NCI-H187 (cell line): ENCODE measurements around the gene RNPEP.
A peak's percentile ranks its signal among the peaks of the same experiment; 100 is the strongest.
"Not testable (repeated sequence)": the region's sequence is repeated elsewhere in the genome, so short reads cannot be mapped to it uniquely, and the experiment has no call there.

Source experiments
- DNase-seq, 2 experiments: peaks; one replicate each; lab custom pipeline; 2025; lab: John Stamatoyannopoulos, UW

Gene RNPEP

DNA sequence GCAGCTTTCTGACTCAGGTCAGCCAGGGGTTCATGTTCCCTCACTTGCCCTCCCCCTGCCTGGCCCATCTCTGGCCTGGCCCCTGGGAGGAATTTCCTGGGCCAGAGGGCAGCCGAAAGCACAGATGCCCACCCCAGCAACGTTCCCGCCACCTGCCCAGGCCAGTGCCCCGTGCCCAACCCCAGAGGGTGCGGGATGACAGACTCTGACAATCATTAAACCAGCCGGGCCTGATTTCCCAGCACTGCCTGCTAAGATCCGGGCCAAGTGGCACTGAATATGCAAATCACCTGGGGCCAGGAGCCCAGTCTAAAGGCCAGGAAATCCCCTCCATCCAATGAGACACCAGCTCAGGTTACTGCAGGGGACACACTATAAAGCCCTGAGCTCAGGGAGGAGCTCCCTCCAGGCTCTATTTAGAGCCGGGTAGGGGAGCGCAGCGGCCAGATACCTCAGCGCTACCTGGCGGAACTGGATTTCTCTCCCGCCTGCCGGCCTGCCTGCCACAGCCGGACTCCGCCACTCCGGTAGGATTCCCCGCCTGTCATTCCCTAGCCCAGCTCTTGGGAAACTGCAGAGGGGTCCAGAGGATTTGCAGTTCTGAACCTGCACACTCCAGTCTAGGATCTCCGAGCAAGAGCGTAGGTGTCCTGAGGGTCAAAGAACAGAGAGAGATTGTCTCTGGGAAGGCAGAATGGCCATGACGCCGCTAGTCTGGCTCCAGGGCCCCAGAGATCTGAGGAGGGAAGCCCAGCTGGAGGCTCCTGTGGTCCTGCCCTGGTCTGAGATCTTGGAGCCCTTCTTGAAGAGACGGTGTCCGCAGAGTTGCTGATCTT is 27.9 kb downstream of the RNPEP start, which contains the start of gene ELF3:
Gene ELF3, plus strand, starts transcription at position 408 of the 836 bp plus-strand sequence. CDS start 550 bp downstream, outside the sequence.
- peak; percentile 97 to 98 for DNase-seq

DNA sequence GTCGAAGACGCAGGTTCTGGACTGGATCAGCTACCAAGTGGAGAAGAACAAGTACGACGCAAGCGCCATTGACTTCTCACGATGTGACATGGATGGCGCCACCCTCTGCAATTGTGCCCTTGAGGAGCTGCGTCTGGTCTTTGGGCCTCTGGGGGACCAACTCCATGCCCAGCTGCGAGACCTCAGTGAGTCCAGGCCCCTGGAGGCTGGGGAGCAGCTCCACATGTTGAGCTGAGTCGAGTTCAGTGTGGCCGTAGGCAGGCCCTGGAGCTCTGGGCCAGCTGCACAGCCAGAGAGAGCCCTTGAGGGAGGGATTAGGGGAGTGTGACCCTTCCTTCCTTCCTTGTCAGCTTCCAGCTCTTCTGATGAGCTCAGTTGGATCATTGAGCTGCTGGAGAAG is 29.5 kb downstream of the RNPEP start:
- no peak for DNase-seq

- no peak for DNase-seq
Observed at GRCh38 chr1:202012544-202013478, 30.4 kb downstream of the RNPEP start.

DNA sequence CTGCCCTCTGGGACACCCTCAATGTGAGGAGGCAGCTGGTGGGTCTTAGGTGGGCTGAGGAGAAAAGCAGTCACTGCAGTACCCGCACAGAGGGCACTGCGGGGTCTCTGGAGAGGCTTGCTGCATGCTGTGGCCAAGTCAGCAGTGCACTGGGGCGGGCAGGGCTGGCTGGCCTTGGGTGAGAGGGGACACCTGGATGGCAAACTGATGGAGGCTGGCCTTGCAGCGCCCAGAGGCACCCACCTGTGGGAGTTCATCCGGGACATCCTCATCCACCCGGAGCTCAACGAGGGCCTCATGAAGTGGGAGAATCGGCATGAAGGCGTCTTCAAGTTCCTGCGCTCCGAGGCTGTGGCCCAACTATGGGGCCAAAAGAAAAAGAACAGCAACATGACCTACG is 31.2 kb downstream of the RNPEP start:
- DNase-seq = no peak

DNA sequence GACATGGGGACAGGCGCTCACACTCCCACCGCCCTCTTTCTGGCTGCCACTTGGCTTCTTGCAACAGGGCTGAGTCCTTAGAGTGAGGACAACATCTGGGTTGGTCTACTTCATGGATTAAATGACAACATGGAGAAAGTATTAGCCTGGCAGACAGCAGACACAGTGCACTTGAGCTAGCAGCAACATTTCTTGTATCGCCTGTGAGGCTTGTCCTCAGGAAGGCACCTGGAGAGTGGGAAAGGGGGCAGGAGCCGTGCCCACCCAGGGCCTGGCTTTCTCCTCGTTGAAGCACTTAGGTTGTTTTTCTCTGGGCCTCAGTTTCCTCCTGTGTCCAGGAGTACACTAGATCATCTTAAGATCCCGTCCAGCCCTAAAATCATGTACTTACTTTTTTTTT is 31.6 kb downstream of the RNPEP start:
- no peak for DNase-seq

DNA sequence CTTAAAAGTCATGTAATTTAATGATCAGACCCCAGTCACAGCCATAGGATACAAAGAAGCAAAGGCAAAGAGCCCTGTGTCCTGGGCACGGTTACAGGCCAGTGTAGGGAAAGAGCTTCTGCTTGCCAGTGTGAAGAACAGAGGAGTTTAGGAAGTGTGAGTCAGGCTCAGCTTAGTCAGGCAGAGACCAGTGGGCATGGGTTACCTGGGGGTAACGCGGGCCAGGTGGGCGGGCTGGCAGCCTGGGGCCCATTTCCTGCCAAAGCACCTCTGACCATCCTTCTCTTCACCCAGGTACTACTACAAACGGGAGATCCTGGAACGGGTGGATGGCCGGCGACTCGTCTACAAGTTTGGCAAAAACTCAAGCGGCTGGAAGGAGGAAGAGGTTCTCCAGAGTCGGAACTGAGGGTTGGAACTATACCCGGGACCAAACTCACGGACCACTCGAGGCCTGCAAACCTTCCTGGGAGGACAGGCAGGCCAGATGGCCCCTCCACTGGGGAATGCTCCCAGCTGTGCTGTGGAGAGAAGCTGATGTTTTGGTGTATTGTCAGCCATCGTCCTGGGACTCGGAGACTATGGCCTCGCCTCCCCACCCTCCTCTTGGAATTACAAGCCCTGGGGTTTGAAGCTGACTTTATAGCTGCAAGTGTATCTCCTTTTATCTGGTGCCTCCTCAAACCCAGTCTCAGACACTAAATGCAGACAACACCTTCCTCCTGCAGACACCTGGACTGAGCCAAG is 32.6 kb downstream of the RNPEP start:
- DNase-seq = no peak

- no peak for DNase-seq
Observed at GRCh38 chr1:202015662-202015937, 33.2 kb downstream of the RNPEP start.

DNA sequence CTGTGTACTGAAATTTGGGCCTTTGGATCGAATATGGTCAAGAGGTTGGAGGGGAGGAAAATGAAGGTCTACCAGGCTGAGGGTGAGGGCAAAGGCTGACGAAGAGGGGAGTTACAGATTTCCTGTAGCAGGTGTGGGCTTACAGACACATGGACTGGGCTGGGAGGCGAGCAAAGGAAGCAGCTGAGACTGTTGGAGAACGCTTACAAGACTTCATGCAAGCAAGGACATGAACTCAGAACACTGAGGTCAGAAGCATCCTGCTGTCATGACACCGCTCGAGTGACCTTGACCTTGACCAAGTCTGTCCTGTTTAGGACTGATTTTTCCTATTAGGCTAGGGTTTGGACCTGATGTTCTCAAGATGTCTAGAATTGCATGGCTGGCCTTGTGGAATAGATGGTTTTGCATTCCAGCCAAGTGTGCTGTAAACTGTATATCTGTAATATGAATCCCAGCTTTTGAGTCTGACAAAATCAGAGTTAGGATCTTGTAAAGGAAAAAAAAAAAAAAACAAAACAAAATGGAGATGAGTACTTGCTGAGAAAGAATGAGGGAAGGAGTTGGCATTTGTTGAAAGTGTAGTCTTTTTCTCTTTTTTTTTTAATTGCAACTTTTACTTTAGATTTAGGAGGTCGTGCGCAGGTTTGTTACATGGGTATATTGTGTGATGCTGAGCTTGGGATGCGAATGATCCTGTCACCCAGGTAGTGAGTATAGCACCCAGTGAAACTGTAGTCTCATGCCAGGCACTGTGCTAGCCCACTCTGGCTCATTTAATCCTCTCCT is 33.8 kb downstream of the RNPEP start:
- no peak for DNase-seq

DNA sequence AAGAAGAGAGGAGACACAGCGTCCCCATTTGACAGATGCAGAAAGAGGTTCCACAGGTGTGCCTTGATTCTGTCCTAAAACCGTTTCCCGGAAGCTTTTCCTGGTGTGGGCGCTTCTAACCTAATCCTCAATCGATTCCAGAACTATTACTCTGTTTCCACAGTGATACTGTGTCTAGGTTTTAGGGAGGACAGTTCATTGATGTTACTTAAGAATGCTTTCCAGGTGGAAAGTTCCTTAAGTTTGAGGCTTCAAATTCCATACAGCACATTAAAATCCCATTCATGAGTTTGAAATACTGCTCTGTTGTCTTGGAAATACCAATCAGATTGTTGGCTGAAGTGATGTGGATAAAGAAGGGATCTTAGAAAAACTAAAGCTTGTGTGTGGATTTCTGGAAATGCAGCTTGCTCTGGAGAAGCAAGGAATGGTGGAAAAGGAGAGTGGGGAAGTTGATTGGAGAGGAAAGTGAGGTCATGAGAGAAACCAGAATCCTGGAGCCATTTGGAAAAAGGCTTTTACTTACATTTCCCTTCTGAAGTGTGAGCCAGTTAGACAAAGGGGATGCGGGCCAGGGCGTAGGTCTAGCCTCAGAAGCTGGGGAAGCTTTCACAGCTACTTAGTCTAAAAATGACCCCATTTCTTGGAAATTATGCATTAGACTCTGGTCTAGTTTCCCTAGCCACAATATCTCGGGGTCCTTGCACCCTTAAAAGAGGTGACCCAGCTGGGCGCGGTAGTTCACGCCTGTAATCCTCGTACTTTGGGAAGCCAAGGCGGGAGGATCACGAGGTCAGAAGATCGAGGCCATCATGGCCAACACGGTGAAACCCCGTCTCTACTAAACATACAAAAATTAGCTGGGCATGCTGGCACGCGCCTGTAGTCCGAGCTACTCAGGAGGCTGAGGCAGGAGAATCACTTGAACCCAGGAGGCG is 34.6 kb downstream of the RNPEP start:
- no peak for DNase-seq

- peak; percentile 50 to 68 for DNase-seq
Observed at GRCh38 chr1:202017749-202018467, 35.5 kb downstream of the RNPEP start.

- peak; percentile 74 to 76 for DNase-seq
Observed at GRCh38 chr1:202018468-202019234, 36.2 kb downstream of the RNPEP start.

DNA sequence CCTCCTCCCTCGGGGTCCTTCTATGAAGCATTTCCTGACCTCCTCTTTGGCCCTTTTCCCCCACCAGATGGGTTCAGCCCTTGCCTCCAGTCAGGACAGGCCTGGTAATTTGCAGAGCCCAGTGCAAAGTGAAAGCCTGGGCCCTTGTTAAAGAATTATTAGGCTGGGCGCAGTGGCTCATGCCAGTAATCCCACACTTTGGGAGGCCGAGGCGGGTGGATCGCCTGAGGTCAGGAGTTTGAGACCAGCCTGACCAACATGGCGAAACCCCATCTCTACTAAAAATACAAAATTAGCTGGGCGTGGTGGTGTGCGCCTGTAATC is 36.7 kb downstream of the RNPEP start:
- not testable (repeated sequence) for DNase-seq

DNA sequence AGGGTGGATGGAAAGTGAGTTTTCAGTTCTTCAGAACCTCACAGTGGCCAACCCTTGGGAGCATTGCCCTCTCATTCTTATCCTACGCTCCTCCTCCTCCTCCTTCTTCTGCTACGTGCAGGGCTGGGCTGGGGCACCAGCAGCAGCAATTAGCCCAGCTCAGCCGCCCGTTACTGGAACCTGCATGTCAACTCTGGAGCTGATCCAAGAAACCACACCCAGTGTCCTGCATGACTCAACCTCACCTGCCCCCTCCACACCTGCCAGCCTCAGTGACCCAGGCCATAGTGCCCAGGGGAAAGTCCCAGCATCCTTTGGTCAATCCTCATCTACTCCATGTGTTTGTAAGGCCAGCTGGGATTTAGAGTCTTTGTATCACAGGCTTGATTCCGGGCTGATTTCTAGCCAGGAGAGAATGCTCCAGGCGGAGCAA is 40.6 kb downstream of the RNPEP start:
- DNase-seq = peak; percentile 75 to 82

DNA sequence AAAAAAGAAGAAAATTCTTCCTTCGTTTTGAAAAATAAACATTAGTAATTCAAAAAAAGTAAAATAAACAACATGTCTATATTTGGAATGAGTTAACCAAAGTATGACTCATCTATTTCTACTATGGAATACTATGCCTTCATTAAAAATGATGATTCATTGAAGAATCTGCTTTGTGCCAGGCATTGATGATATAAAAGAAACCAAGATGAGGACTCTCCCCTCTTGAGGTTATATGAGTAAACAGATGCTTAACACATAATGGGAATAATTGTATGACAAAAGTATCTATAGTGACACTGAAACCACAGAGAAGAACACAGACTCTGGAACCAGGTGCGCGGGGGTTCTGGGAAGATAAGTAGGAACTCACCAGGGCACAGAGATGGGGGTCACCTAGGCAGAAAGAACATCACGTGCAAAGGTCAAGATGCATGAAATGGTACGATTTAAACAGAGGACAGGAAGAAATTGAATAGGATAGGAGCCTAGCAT is 46.8 kb downstream of the RNPEP start:
- peak; percentile 80 to 91 for DNase-seq

GRCh38 chr1:202029727-202030126 is 47.3 kb downstream of the RNPEP start:
- DNase-seq = no peak

- DNase-seq = no peak
Observed at GRCh38 chr1:202031796-202032195, 49.3 kb downstream of the RNPEP start.

GRCh38 chr1:202034149-202034682 is 51.8 kb downstream of the RNPEP start:
- DNase-seq = no peak

DNA sequence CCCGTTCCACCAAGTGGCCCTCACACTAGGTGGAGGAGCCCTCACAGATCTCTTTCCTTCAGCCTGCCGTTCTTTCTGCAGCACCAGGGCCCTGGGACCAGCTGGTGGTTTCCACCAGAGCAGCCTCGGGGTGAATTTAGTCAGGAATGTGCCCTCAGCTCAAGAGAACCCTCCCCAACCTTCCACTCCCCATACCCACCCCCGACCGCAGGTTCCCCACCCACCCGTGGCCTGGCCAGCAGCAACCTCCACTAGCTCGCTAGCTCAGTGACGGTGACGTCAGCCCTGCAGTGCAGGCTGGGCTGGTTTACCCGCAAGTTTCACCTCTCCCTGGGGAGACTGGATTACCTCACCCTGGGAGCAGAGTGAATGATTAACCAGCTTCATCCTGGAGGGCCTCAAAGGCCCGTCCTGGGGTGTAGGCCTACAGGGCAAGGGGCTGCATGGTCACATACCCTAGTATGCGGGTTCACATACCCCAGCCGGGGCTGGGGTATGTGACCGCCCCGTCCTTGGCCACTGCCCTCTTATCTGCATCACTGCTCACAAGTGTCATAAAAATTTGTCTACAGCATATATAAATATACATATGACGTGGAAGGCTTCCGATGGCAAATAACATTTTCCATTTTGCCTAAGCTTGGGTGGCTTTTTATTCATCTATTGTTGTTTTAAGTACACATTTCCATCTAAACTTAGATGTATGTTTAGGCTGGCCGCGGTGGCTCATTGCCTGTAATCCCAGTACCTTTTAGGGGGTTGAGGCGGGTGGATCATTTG is 52.4 kb downstream of the RNPEP start:
- peak; percentile 83 for DNase-seq
